GM19240 (cell line): ENCODE measurements around the gene NHEJ1.

Experiments used
- DNase-seq: peaks from one replicate; pipeline ENCODE4 v3.0.0; 2011; ENCODE audit warnings: low spot score; ENCODE audit not compliant: insufficient read length

Gene NHEJ1

GRCh38 chr2:219087848-219088247 is 72.8 kb downstream of the NHEJ1 start:
- DNase-seq = no peak

- DNase-seq = no peak
Measured at GRCh38 chr2:219087361-219087760, 73.3 kb downstream of the NHEJ1 start.

- DNase-seq = no peak
Measured at GRCh38 chr2:219086196-219086595, 74.4 kb downstream of the NHEJ1 start.

DNA sequence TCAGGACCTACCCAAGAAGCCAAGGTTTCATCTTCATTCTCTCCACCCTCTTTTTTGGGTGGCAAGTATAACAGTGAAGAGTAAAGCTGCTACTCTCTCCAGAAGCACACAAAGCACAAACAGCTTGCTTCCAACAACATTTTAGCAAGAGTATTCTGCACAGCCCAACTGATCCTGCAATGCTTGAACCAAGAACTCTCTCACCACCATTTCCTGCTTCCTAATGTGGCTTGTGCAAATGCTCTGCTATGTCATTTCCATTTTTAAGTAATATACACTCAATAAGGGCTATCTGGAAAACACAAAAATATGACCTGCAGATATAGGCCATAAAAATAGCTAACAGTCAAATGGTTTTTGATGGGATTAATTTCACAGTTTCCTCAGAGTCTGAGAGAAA is 75.8 kb downstream of the NHEJ1 start:
- no peak for DNase-seq

- DNase-seq = no peak
Measured at GRCh38 chr2:219082332-219082958, 78.2 kb downstream of the NHEJ1 start.

DNA sequence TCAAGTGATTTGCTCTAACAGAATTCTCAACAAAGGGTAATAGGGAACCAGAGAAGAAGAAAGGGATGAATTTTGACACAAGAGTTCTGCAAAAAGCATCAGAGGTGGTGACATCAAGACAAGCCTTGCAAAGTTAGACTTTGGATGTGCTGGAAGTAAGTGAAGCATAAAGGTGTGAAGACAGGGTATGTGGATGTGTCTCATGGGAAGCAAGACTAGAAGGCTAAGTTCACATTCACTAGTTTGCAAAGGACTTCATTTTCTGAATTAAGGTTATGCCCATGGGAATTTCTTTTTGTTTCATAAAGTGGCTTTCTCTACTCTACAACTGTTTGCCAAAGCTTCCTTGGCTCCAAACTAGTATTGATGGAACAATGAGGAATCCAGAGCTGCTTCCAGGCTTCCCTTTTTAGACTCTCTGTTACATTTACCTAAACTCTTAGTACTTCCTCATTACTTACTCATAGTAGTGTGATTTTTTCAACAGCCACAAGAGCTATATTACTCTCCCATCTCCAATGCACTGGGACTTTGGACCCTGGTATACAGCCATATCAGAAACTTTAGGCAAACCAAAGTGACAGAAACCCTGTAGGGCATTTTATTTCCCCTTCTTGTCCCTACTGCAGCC is 78.8 kb downstream of the NHEJ1 start:
- DNase-seq = no peak

GRCh38 chr2:219081096-219081495 is 79.5 kb downstream of the NHEJ1 start:
- DNase-seq = no peak

- DNase-seq = no peak
Measured at GRCh38 chr2:219079417-219079816, 81.2 kb downstream of the NHEJ1 start.

DNA sequence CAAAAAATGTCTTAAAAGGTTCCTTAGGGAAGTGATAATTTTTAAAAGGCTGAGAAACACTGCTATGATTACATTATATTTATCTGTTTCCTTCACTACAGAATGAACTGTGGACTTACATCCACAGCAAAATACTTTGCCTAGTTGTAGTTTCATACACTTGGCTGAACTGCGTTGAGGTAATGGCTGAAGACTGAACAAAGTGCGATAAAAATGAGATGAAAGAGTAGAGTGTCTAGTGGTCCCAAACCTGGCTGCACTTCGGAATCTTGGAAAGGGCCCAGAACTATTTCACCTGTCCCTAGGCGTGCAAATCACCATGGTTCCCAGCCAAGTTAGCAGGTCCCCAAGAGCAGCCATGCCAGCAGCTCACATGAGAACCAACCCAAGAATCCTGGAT is 81.7 kb downstream of the NHEJ1 start:
- no peak for DNase-seq

GRCh38 chr2:219078126-219078525 is 82.5 kb downstream of the NHEJ1 start:
- DNase-seq = no peak

DNA sequence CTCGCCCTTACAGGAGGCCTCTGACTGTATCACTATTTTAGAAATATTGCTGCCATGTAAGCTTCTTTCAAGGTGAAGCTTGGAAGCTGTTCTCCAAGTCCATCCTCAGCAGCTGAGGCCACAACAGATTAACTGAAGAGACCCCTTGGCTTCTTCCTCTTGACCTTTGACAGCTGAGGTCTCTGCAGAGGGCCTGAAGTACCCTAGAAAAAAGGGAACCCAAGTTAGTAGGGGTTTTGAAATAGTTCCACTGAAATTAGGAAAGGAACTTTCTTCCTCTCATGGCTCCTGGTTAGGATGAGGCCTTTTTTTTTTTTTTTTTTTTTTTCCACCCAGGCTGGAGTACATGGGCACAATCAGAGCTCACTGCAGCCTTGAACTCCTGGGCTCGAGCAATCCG is 84.4 kb downstream of the NHEJ1 start:
- no peak for DNase-seq

- no peak for DNase-seq
Measured at GRCh38 chr2:219073413-219074129, 87.0 kb downstream of the NHEJ1 start.

DNA sequence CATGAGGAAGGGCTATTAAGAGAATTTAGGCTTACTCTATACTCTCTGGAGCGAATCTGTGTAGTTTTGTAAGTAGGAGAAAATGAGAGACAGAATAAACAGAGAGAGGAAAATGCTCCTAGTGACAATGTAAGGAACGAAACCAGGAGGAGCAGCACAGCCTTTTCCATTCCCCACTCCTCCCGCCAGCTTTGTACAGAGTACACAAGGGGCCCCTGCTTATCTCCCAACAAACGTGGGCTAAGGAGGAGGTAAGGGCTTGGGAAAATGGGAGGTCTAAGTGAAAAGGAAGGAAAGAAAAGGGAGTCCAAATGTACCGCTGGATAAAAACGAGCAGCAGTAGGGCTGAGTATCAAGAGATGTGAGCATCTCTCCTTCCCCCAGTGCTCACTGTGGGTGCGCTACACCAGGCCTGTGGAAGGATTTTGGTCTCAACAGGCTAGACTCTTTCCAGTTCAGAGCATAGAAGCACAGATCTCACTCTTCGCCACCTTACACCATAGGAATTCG is 87.8 kb downstream of the NHEJ1 start:
- DNase-seq = no peak

GRCh38 chr2:219071131-219071816 is 89.3 kb downstream of the NHEJ1 start:
- no peak for DNase-seq

DNA sequence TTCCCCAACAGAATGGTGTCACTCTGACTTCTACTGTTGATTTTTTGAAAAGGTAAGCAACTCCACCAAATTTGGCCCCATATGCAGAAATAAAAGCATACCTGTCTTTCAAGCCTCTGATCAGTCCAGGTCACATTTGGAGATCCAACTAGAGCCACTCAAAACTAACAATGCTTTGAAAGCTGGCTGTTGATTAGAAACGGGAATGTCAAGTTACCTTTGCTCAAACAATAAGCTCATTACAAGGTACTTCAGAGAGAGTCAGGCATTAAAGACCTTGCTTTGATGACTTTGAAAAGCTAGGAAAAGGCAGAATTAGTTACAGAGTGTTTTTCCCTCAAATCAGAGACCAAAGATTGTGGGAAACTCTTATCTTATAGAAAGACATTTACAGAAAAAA is 95.1 kb downstream of the NHEJ1 start:
- no peak for DNase-seq

DNA sequence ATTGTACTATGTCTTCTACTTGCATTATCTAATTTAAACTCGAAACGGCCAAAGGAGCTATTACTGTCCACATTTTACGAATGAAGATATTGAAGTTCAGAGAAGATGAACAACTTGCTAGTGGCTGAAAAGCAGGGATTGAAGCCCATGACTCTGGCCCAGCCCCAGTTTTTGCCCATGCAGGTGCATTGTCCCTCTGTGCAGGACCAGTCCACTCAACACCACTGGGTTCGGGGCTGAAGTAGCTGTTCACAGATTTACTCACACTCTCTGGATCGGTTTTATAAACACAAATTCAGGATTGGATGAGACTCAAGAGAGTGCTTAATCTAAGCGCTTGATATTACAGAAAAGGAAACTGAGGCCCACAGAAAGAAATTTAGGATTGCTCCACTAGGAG is 98.5 kb downstream of the NHEJ1 start:
- no peak for DNase-seq

DNA sequence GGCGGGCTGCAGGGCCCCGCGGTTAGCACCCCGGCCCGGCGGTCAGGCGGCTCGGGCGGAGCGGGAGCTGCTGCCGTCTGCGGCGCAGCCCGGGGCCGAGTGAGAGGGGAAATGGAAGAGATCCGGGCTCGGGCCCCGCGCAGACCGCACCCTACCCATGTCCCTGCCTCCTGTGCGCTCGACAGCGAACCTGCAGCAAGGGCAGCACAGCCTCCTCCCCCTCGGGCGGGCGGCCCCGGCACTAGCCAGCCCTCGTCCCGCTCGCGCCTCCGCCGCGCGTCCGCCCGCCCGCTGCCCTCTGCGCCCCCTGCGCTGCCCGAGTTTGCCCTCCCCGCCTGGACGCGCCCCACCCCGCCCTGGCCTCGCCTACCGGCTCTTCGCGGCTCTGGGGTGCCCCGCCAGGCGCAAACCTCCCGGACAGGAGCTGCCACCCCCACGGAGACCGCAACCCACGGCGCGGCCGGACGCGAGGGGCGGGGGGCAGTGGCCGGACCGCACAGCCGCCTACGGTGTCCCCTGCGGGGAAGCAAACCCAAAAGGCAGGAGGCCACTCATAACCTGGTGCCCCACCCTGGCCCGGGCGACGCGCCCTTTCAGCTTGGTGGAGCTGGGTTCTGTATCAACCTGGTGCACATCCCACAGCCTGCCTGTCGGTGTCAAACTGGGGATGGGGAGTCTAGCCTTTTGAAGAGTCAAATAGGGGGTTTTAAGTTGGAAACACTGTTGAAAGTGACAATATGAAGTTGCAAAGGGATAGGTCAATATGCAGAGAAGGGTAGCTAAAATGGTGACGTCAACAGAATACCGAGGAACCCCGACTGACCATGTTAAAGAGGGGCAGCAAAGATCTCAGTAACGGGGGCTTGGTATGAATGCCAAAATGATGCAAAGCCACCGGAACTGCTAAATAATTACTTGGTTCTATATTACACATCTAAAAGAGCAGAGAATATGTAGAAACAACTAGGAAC is 99.5 kb downstream of the NHEJ1 start, which contains the start of gene IHH:
IHH (minus strand) TSS at position 101 of the 971 bp plus-strand sequence. CDS start 454 bp downstream, outside the sequence.
- DNase-seq = no peak

DNA sequence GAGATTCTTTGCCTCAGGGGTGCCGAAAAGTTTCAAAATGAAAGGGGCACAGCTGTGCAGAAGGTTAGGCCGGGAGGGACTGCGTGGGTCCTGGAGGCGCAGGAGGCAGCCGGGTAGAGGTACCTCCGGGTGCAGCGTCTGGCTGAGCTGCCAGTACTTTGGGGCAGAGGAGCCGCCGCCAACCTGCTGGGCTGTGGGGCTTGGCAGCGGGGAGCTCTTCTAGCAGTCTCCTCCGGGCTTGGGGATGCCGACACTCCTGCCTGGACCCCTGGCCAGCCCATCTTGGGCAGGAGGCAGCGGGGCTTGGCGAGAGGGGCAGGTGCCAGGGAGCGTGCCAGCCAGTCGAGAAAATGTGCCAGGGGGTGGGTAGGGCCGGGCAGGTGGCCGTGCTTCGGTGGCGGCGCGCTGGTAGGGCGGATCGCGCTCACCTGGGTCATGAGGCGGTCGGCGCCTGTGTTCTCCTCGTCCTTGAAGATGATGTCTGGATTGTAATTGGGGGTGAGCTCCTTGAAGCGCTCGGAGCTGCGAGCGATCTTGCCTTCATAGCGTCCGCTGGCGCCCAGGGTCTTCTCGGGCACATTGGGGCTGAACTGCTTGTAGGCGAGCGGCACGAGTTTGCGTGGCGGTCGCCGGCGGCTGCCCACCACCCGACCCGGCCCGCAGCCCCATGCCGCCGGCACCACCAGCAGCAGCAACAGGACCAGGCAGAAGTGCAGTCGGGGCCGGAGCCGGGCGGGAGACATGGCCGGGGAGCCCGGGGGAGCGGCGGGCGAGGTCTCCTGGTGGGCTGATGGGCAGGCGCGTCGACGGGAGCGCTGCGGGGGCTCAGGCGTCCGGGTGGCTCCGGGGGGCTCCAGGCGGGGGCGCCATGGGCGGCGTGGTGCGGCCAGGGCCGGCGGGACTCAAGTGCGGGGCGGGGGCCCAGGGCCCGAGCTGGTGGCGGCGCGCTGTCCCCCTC is 100.6 kb downstream of the NHEJ1 start:
- no peak for DNase-seq

GRCh38 chr2:219059375-219059724 is 101.3 kb downstream of the NHEJ1 start:
- DNase-seq = no peak
